Endothelial cell of umbilical vein (primary cell): Measurements from ENCODE around the gene MAPK4. TPM values are rescaled to one million over a fixed set of nuclear protein-coding genes. Genes with fewer than 3 reads are reported as not detected.

Experiments
- BruUV-seq: library from RNA; stranded (reverse); fragments of 400-500 nt; replicated peaks from 2 replicates; lab custom pipeline; 2021; lab: Mats Ljungman, UMichigan
- CTCF ChIA-PET: fragments of 300-600, 350-600 bp; sonication (Branson Sonifier 250); formaldehyde crosslinking; loops from one replicate; lab custom pipeline; 2021; ENCODE audit warnings: antibody characterized with exemption, inconsistent platforms; lab: Charles Lee
- POLR2A ChIA-PET: fragments of 300-600, 350-600 bp; sonication (Branson Sonifier 250); formaldehyde crosslinking; loops from one replicate; lab custom pipeline; 2021; ENCODE audit warnings: antibody characterized with exemption, inconsistent platforms; lab: Charles Lee
- DNase-seq: peaks from one replicate; pipeline ENCODE4 v3.0.0-alpha.2; 2011; ENCODE audit warnings: low read depth, low spot score
- FAIRE-seq: peaks from 2 replicates; lab custom pipeline; 2011; peaks lifted over from hg19 to GRCh38; lab: Jason Lieb, UNC
- H2AFZ ChIP-seq: 2 replicates; pipeline ENCODE4 v1.6.0; 2012; ENCODE audit warnings: low read depth, low read length, control low read depth, inconsistent platforms
- H3K27ac ChIP-seq: 2 replicates; pipeline ENCODE4 v1.5.1; 2011; ENCODE audit warnings: low read depth, mild to moderate bottlenecking, control low read depth, low read length, moderate library complexity; ENCODE audit not compliant: insufficient read depth
- H3K27me3 ChIP-seq, 2 experiments: 2 replicates each; pipeline versions ENCODE4 v1.6.0 to v1.6.1; 2011; ENCODE audit warnings: low read length in 2 of 2, mixed read lengths in 1 of 2; ENCODE audit not compliant: control insufficient read depth in 2 of 2, insufficient read depth in 2 of 2
- H3K36me3 ChIP-seq, 2 experiments: 2 replicates in 1 of 2; 3 replicates in 1 of 2; pipeline ENCODE4 v1.5.1; 2011; ENCODE audit warnings: low read length in 2 of 2, mild to moderate bottlenecking in 1 of 2, moderate library complexity in 1 of 2; ENCODE audit not compliant: control insufficient read depth in 2 of 2, insufficient read depth in 2 of 2; ENCODE audit errors: extremely low read depth in 1 of 2
- H3K4me1 ChIP-seq: 3 replicates; pipeline ENCODE4 v1.5.1; 2011; ENCODE audit warnings: mild to moderate bottlenecking, low read length; ENCODE audit not compliant: control insufficient read depth, insufficient read depth; ENCODE audit errors: extremely low read depth
- H3K4me2 ChIP-seq: 2 replicates; pipeline ENCODE4 v1.6.1; 2011; ENCODE audit warnings: low read length, control low read depth, mixed read lengths; ENCODE audit not compliant: insufficient read depth
- H3K4me3 ChIP-seq, 3 experiments: fragments of 200-600 bp in 1 of 3; sonication (generic), shearing (Covaris generic) in 1 of 3; replicated peaks in 1 of 3; 2 replicates each; pipeline ENCODE4 v1.5.1; 2011 to 2016; ENCODE audit warnings: control low read depth in 3 of 3, low read length in 3 of 3, mild to moderate bottlenecking in 2 of 3, inconsistent platforms in 1 of 3, low read depth in 1 of 3, moderate library complexity in 1 of 3; ENCODE audit not compliant: insufficient read depth in 1 of 3
- H3K79me2 ChIP-seq: 2 replicates; pipeline ENCODE4 v1.6.0; 2012; ENCODE audit warnings: low read length, inconsistent platforms; ENCODE audit not compliant: control insufficient read depth, insufficient read depth
- H3K9ac ChIP-seq: replicated peaks from 2 replicates; pipeline ENCODE3; 2011; ENCODE audit warnings: low read length, control low read depth; ENCODE audit not compliant: insufficient read depth; ENCODE audit errors: extremely low read depth
- H3K9me1 ChIP-seq: replicated peaks from 3 replicates; pipeline ENCODE4 v1.6.0; 2011; ENCODE audit warnings: mild to moderate bottlenecking, low read length; ENCODE audit not compliant: control insufficient read depth, insufficient read depth; ENCODE audit errors: extremely low read depth
- H3K9me3 ChIP-seq: replicated peaks from 2 replicates; pipeline ENCODE4 v1.5.1; 2012; ENCODE audit warnings: low read length, inconsistent platforms; ENCODE audit not compliant: control insufficient read depth, insufficient read depth
- H4K20me1 ChIP-seq: replicated peaks from 2 replicates; pipeline ENCODE3; 2011; ENCODE audit warnings: mild to moderate bottlenecking, low read length; ENCODE audit not compliant: control insufficient read depth, insufficient read depth; ENCODE audit errors: extremely low read depth
- EZH2 ChIP-seq: IDR thresholded peaks from 2 replicates; pipeline ENCODE4 v1.6.1; 2012; ENCODE audit warnings: borderline replicate concordance, low read depth, mild to moderate bottlenecking, moderate library complexity, low read length, inconsistent platforms; ENCODE audit not compliant: severe bottlenecking
- GATA2 ChIP-seq: IDR thresholded peaks from 2 replicates; pipeline ENCODE4 v1.7.0; 2011; ENCODE audit warnings: low read depth, mild to moderate bottlenecking, moderate library complexity, mixed read lengths, low read length; ENCODE audit not compliant: insufficient read length, insufficient read depth
- MYC ChIP-seq: IDR thresholded peaks from one replicate; pipeline ENCODE4 v1.6.1; 2011; ENCODE audit warnings: mild to moderate bottlenecking, low read depth, low read length
- POLR2A ChIP-seq: IDR thresholded peaks from 2 replicates; pipeline ENCODE4 v1.6.1; 2012; ENCODE audit warnings: low read depth, mild to moderate bottlenecking, control low read depth, low read length
- POLR2AphosphoS5 ChIP-seq: IDR thresholded peaks from 2 replicates; pipeline ENCODE4 v1.6.1; 2012; ENCODE audit warnings: low read depth, mild to moderate bottlenecking, control low read depth, low read length, moderate library complexity; ENCODE audit not compliant: insufficient read depth
- dilution Hi-C: fragments of 300-500 bp; cut with MboI; formaldehyde crosslinking; loops from one replicate; pipeline ENCODE4 v1.15.0; 2019; ENCODE audit warnings: low sequenced_read_pairs; ENCODE audit not compliant: extremely low pct_ligation_motif_present
- intact Hi-C: fragments of 100-400 bp; cut with micrococcal nuclease; formaldehyde crosslinking; loops from one replicate; pipeline ENCODE4 v1.10.0; 2022
- polyA plus RNA-seq, 4 experiments: library from polyadenylated mRNA; depleted of rRNA in 3 of 4; stranded (reverse) in 3 of 4; unstranded in 1 of 4; fragments of >200 nt; gene quantifications; 2 replicates each; pipeline versions ENCODE4 v1.2.1 to v1.2.3, GENCODE V29; 2011 to 2012; ENCODE audit warnings: missing spikeins in 1 of 4
- total RNA-seq: library from RNA; stranded (reverse); gene quantifications from 2 replicates; pipeline ENCODE4 v1.2.3, GENCODE V29; 2021
- TF ChIP-seq, protein P1 (sequence below), 2 donors: IDR thresholded peaks; 1 replicate in 1 of 2; 2 replicates in 1 of 2; pipeline ENCODE4 v1.5.1; 2011; ENCODE audit warnings: low read length in 2 of 2, mild to moderate bottlenecking in 2 of 2, moderate library complexity in 2 of 2, control low read depth in 1 of 2, inconsistent platforms in 1 of 2, low read depth in 1 of 2; ENCODE audit not compliant: insufficient read depth in 1 of 2; ENCODE audit errors: extremely low read depth in 1 of 2
- TF ChIP-seq, protein P2 (sequence below): IDR thresholded peaks from 2 replicates; pipeline ENCODE4 v1.6.1; 2011; ENCODE audit not compliant: insufficient read depth, insufficient read length

Gene MAPK4
- total and polyA plus RNA-seq, 2 donors (not counting 3 experiments of a cell fraction or from before 2014, with no cell fraction given): not detected

DNA sequence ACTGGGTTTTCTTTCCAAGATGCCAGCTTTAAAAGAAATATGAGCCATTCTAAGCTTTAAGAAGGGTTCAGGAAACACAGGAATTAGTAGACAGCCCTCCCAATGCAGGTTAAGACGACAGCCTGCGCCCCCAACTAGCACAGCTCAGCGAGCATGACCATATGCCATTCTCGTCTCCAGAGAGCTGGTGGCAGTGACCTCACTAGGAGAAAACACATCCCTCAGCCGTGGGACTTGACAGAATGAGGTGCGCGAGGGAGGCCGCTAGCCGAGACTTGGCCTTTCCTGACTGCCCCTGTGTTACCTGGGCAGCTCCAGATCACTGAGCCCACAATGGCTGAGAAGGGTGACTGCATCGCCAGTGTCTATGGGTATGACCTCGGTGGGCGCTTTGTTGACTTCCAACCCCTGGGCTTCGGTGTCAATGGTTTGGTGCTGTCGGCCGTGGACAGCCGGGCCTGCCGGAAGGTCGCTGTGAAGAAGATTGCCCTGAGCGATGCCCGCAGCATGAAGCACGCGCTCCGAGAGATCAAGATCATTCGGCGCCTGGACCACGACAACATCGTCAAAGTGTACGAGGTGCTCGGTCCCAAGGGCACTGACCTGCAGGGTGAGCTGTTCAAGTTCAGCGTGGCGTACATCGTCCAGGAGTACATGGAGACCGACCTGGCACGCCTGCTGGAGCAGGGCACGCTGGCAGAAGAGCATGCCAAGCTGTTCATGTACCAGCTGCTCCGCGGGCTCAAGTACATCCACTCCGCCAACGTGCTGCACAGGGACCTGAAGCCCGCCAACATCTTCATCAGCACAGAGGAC, 103.9 kb downstream of the MAPK4 start:
- no TSS peak for BruUV-seq
- H2AFZ ChIP-seq: no peak overlapping the region
- CTCF ChIA-PET: no interaction called here
- H3K4me2 ChIP-seq: no peak overlapping the region
- no peaks in the 10 kb centered on the region for H3K9me1 ChIP-seq
- no peak for DNase-seq
- H3K27me3 ChIP-seq: no peaks in the 10 kb centered on the region
- no peak overlapping the region for H3K27ac ChIP-seq
- POLR2A ChIA-PET: no interaction called here
- H3K36me3 ChIP-seq: no peaks in the 10 kb centered on the region
- no peak overlapping the region for H3K4me3 ChIP-seq
- intact Hi-C loops: no loop called here
- peaks cover 2% of the 10 kb centered on the region for H3K9me3 ChIP-seq
- H4K20me1 ChIP-seq: no peaks in the 10 kb centered on the region
- no peak for TF ChIP-seq MYC
- TF ChIP-seq, protein P1, sequence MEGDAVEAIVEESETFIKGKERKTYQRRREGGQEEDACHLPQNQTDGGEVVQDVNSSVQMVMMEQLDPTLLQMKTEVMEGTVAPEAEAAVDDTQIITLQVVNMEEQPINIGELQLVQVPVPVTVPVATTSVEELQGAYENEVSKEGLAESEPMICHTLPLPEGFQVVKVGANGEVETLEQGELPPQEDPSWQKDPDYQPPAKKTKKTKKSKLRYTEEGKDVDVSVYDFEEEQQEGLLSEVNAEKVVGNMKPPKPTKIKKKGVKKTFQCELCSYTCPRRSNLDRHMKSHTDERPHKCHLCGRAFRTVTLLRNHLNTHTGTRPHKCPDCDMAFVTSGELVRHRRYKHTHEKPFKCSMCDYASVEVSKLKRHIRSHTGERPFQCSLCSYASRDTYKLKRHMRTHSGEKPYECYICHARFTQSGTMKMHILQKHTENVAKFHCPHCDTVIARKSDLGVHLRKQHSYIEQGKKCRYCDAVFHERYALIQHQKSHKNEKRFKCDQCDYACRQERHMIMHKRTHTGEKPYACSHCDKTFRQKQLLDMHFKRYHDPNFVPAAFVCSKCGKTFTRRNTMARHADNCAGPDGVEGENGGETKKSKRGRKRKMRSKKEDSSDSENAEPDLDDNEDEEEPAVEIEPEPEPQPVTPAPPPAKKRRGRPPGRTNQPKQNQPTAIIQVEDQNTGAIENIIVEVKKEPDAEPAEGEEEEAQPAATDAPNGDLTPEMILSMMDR (IDR thresholded peaks at IDR 0.05; ENCODE audit: extremely low read depth in 1 of 2, insufficient read depth in 1 of 2, low read depth in 1 of 2, low read length in 2 of 2): no peak
- no peak for TF ChIP-seq POLR2AphosphoS5
- no peak for TF ChIP-seq GATA2
- H3K79me2 ChIP-seq: no peaks in the 10 kb centered on the region
- no peak overlapping the region for H3K9ac ChIP-seq
- dilution Hi-C loops: no loop called here
- no peaks in the 10 kb centered on the region for H3K4me1 ChIP-seq
- FAIRE-seq: no peak

- no peak overlapping the region for H3K4me3 ChIP-seq
- no peak for FAIRE-seq
These were observed 105.1 kb downstream of the MAPK4 start for GRCh38 chr18:50665015-50665414.

More at GRCh38 chr18:50665015-50665414, 105.1 kb downstream of the MAPK4 start:
- BruUV-seq: no TSS peak
- TF ChIP-seq EZH2 (no peak), POLR2A (no peak), GATA2 (no peak), MYC (no peak), POLR2AphosphoS5 (no peak)
- TF ChIP-seq, protein P1 (IDR thresholded peaks at IDR 0.05; ENCODE audit: extremely low read depth in 1 of 2, insufficient read depth in 1 of 2, low read depth in 1 of 2, low read length in 2 of 2): no peak
- TF ChIP-seq, protein P2, sequence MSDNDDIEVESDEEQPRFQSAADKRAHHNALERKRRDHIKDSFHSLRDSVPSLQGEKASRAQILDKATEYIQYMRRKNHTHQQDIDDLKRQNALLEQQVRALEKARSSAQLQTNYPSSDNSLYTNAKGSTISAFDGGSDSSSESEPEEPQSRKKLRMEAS: no peak
- no peaks in the 10 kb centered on the region for H3K79me2 ChIP-seq
- peaks cover 2% of the 10 kb centered on the region for H3K9me3 ChIP-seq
- no peak overlapping the region for H3K9ac ChIP-seq
- H2AFZ ChIP-seq: no peak overlapping the region
- H3K36me3 ChIP-seq: no peaks in the 10 kb centered on the region
- POLR2A ChIA-PET: no interaction called here
- CTCF ChIA-PET: no interaction called here
- no peak overlapping the region for H3K27ac ChIP-seq
- H3K4me1 ChIP-seq: no peaks in the 10 kb centered on the region
- H3K27me3 ChIP-seq: no peaks in the 10 kb centered on the region
- no peaks in the 10 kb centered on the region for H4K20me1 ChIP-seq
- intact Hi-C loops (no loop called here), dilution Hi-C loops (no loop called here)
- H3K4me2 ChIP-seq: no peak overlapping the region
- H3K9me1 ChIP-seq: no peaks in the 10 kb centered on the region
- DNase-seq: no peak
